SJCRH30 (cell line): ENCODE data around the gene DACT3. TPM values are rescaled to one million over a fixed set of nuclear protein-coding genes. Genes with fewer than 3 reads are reported as not detected.

ENCODE experiments used
- total RNA-seq: library from RNA; depleted of rRNA; stranded (reverse); fragments of >200 nt; shearing (Covaris generic); gene quantifications from 2 replicates; pipeline ENCODE4 v1.2.3, GENCODE V29; 2014; rRNA removed

Gene DACT3
- total RNA-seq, 1 experiment from 2014 or later: 2.6 TPM

Other genes with a start within 250 kb of the DACT3 start
- gene CCDC8, start 247.6 kb downstream of the DACT3 start, total RNA-seq: 39.7 and 41.8 TPM in 2 replicates
- gene PNMA8C, start 232.2 kb downstream of the DACT3 start, total RNA-seq: 0.02 TPM in 1 of 2 replicates, not detected in the other
- 40.1 and 41.8 TPM in 2 replicates for gene PNMA8A, start 189.6 kb downstream of the DACT3 start, total RNA-seq
- gene PNMA8B, start 165.3 kb downstream of the DACT3 start, total RNA-seq: 0.04 TPM in 1 of 2 replicates, not detected in the other
- gene CALM3, start 59.9 kb downstream of the DACT3 start, total RNA-seq: 239 and 247 TPM in 2 replicates
- gene PTGIR, start 36.1 kb downstream of the DACT3 start, total RNA-seq: not detected in 2 replicates
- not detected in 2 replicates for gene GNG8, start 25.0 kb downstream of the DACT3 start, total RNA-seq
- 7.7 and 7.8 TPM in 2 replicates for gene PRKD2, start 55.9 kb upstream of the DACT3 start, total RNA-seq
- 15.6 and 17.8 TPM in 2 replicates for gene FKRP, start 84.9 kb upstream of the DACT3 start, total RNA-seq
- gene STRN4, start 85.3 kb upstream of the DACT3 start, total RNA-seq: 75.3 and 80.6 TPM in 2 replicates
- gene SLC1A5, start 127.4 kb upstream of the DACT3 start, total RNA-seq: 66.3 and 71.6 TPM in 2 replicates
- gene AP2S1, start 189.7 kb upstream of the DACT3 start, total RNA-seq: 133 and 139 TPM in 2 replicates
- gene ARHGAP35, start 199.8 kb upstream of the DACT3 start, total RNA-seq: 44.0 and 49.5 TPM in 2 replicates